WTC11 (cell line): ENCODE results near the gene DNAH1. TPM values are rescaled to one million over a fixed set of nuclear protein-coding genes. Genes with fewer than 3 reads are reported as not detected.

Experiments used
- ATAC-seq: fragments of 200-7000 bp; cut with Tn5 transposase; 2 replicates; pipeline ENCODE4 v1.10.0; 2021; ENCODE audit warnings: mild to moderate bottlenecking, moderate library complexity
- CTCF ChIA-PET: fragments of 300-600 bp; sonication (Branson Sonifier 250); formaldehyde crosslinking; loops from one replicate; lab custom pipeline; 2021; ENCODE audit warnings: antibody characterized with exemption; lab: Charles Lee
- POLR2A ChIA-PET: fragments of 350-600 bp; sonication (Branson Sonifier 250); formaldehyde crosslinking; loops from one replicate; lab custom pipeline; 2021; ENCODE audit warnings: antibody characterized with exemption; lab: Charles Lee
- DNase-seq: peaks from one replicate; pipeline ENCODE4 v3.0.0; 2021; ENCODE audit warnings: low spot score
- H3K27ac Mint-ChIP-seq: 2 replicates; pipeline ENCODE4 v1.8.0; 2021; ENCODE audit warnings: mixed read lengths
- H3K27me3 Mint-ChIP-seq: 2 replicates; pipeline ENCODE4 v1.8.0; 2021; ENCODE audit warnings: low read depth, mild to moderate bottlenecking, moderate library complexity, mixed read lengths
- H3K36me3 Mint-ChIP-seq: 2 replicates; pipeline ENCODE4 v1.8.0; 2021; ENCODE audit warnings: mixed read lengths
- H3K4me1 Mint-ChIP-seq: 2 replicates; pipeline ENCODE4 v1.8.0; 2022; ENCODE audit warnings: mixed read lengths
- H3K4me3 Mint-ChIP-seq: 2 replicates; pipeline ENCODE4 v1.8.0; 2021; ENCODE audit warnings: mild to moderate bottlenecking, moderate library complexity, mixed read lengths
- H3K9me3 Mint-ChIP-seq: 2 replicates; pipeline ENCODE4 v1.8.0; 2021; ENCODE audit warnings: mixed read lengths
- AFF4 ChIP-seq: sonication (generic); formaldehyde crosslinking; IDR thresholded peaks from 2 replicates; pipeline ENCODE4 v1.8.1; 2023; ENCODE audit warnings: mild to moderate bottlenecking, missing genetic modification reagents, borderline replicate concordance
- ATF1 ChIP-seq: sonication (generic); formaldehyde crosslinking; IDR thresholded peaks from 2 replicates; pipeline ENCODE4 v1.8.1; 2023; ENCODE audit warnings: mild to moderate bottlenecking, moderate library complexity, missing genetic modification reagents
- ATF2 ChIP-seq: sonication (generic); formaldehyde crosslinking; IDR thresholded peaks from 2 replicates; pipeline ENCODE4 v1.8.1; 2022; ENCODE audit warnings: low read depth, missing genetic modification reagents, borderline replicate concordance
- CREM ChIP-seq: sonication (generic); formaldehyde crosslinking; IDR thresholded peaks from 2 replicates; pipeline ENCODE4 v1.8.1; 2022; ENCODE audit warnings: mild to moderate bottlenecking, missing genetic modification reagents, moderate library complexity
- E2F4 ChIP-seq: sonication (generic); formaldehyde crosslinking; IDR thresholded peaks from 2 replicates; pipeline ENCODE4 v1.8.1; 2022; ENCODE audit warnings: low read depth, mild to moderate bottlenecking, moderate library complexity, missing genetic modification reagents, borderline replicate concordance
- ESRRA ChIP-seq: sonication (generic); formaldehyde crosslinking; IDR thresholded peaks from 2 replicates; pipeline ENCODE4 v1.8.1; 2022; ENCODE audit warnings: mild to moderate bottlenecking, missing genetic modification reagents, borderline replicate concordance
- FOXK1 ChIP-seq: sonication (generic); formaldehyde crosslinking; IDR thresholded peaks from 2 replicates; pipeline ENCODE4 v1.8.0; 2022; ENCODE audit warnings: mild to moderate bottlenecking, moderate library complexity, missing genetic modification reagents
- FOXP1 ChIP-seq: sonication (generic); formaldehyde crosslinking; IDR thresholded peaks from 2 replicates; pipeline ENCODE4 v1.8.0; 2022; ENCODE audit warnings: missing genetic modification reagents, mild to moderate bottlenecking, moderate library complexity, borderline replicate concordance
- GTF2I ChIP-seq: fragments of 250-450 bp; sonication (Bioruptor Pico); conservative IDR thresholded peaks from 2 replicates; pipeline ENCODE4 v1.4.0; 2021; ENCODE audit warnings: mild to moderate bottlenecking
- JUN ChIP-seq: sonication (generic); formaldehyde crosslinking; IDR thresholded peaks from 2 replicates; pipeline ENCODE4 v1.8.0; 2023; ENCODE audit warnings: mild to moderate bottlenecking, missing genetic modification reagents
- MXD4 ChIP-seq: fragments of 250-450 bp; sonication (Bioruptor Pico); IDR thresholded peaks from 2 replicates; pipeline ENCODE4 v1.8.0; 2021; ENCODE audit warnings: mild to moderate bottlenecking, moderate library complexity, borderline replicate concordance
- NR1H2 ChIP-seq: sonication (generic); formaldehyde crosslinking; IDR thresholded peaks from 2 replicates; pipeline ENCODE4 v1.9.0; 2021; ENCODE audit warnings: mild to moderate bottlenecking, moderate library complexity, missing genetic modification reagents
- TEAD1 ChIP-seq: sonication (generic); formaldehyde crosslinking; IDR thresholded peaks from 2 replicates; pipeline ENCODE4 v1.8.0; 2022; ENCODE audit warnings: mild to moderate bottlenecking, missing genetic modification reagents
- TP53 ChIP-seq: sonication (generic); formaldehyde crosslinking; IDR thresholded peaks from 2 replicates; pipeline ENCODE4 v1.8.1; 2023; ENCODE audit warnings: mild to moderate bottlenecking, missing genetic modification reagents
- USF2 ChIP-seq: sonication (generic); formaldehyde crosslinking; IDR thresholded peaks from 2 replicates; pipeline ENCODE4 v1.8.1; 2023; ENCODE audit warnings: mild to moderate bottlenecking, missing genetic modification reagents, moderate library complexity
- total RNA-seq: library from RNA; stranded (reverse); gene quantifications from 3 replicates; pipeline ENCODE4 v1.2.3, GENCODE V29; 2021
- TF ChIP-seq, protein P1 (sequence below): sonication (generic); formaldehyde crosslinking; IDR thresholded peaks from 2 replicates; pipeline ENCODE4 v1.8.1; 2022; ENCODE audit warnings: mild to moderate bottlenecking, missing genetic modification reagents, moderate library complexity, borderline replicate concordance

Gene DNAH1
- total RNA-seq, 1 experiment from 2014 or later: 1.5 TPM

DNA sequence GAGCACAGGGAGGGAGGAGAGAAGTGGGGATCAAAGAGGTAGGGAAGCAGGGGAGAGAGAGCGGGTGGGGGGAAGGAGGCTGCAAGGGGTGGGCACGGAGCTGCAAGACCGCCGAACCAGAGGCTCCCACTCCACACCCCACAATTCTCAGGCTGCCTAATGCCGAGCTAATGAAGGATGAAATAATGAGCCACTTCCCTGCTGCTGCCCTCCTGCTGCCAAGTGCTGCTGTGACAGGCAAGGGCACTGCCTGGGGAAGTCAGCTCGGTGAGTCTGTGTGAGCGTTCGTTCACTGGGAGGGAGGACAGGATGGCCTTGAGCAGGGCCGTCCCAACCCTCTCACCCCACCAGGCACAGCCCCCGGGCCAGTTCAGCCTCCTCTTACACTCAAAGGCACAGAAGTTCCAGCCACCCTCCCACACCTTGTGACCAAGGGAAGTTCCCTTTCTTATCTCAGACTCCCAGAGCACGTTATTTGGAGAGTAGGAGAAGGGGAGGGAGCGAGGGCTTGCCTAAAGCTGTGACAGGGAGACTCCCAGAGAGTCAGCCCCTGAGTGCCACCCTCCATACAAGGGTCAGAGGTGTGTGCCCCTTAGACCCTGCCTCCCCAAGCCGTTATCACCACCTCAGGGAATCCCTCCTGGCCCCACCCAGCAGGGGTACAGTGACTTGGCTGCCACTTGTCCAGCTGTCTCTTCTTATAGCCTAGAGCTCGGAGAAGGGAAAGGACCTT, 16.1 kb upstream of the DNAH1 start:
- ATAC-seq (peak; percentile 55), DNase-seq (peak; percentile 26)
- CTCF ChIA-PET: interaction anchor here (0.5 to 7.5 kb wide), 15 partner anchors 9 to 414 kb away, joined by 3 to 74 read pairs (median 6); partner anchors contain the start of genes GLYCTK and WDR82
- no peaks in the 10 kb centered on the region for H3K9me3 Mint-ChIP-seq
- H3K36me3 Mint-ChIP-seq: no peaks in the 10 kb centered on the region
- peaks cover 6% of the 10 kb centered on the region for H3K27me3 Mint-ChIP-seq
- peaks cover 18% of the 10 kb centered on the region for H3K4me1 Mint-ChIP-seq
- TF ChIP-seq TP53: no peak
- no peak for TF ChIP-seq TEAD1 (CRISPR knock-in tag)
- TF ChIP-seq JUN (CRISPR knock-in tag): no peak
- no peak for TF ChIP-seq ATF1 (CRISPR knock-in tag)
- TF ChIP-seq MXD4: no peak
- TF ChIP-seq AFF4 (CRISPR knock-in tag): no peak
- TF ChIP-seq ESRRA (CRISPR knock-in tag): no peak
- TF ChIP-seq ATF2 (CRISPR knock-in tag): no peak
- TF ChIP-seq GTF2I (CRISPR knock-in tag): no peak
- TF ChIP-seq FOXP1: no peak
- TF ChIP-seq FOXK1: no peak
- no peak for TF ChIP-seq USF2
- TF ChIP-seq, protein P1, sequence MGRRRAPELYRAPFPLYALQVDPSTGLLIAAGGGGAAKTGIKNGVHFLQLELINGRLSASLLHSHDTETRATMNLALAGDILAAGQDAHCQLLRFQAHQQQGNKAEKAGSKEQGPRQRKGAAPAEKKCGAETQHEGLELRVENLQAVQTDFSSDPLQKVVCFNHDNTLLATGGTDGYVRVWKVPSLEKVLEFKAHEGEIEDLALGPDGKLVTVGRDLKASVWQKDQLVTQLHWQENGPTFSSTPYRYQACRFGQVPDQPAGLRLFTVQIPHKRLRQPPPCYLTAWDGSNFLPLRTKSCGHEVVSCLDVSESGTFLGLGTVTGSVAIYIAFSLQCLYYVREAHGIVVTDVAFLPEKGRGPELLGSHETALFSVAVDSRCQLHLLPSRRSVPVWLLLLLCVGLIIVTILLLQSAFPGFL (CRISPR knock-in tag): no peak
- TF ChIP-seq NR1H2 (CRISPR knock-in tag): no peak
- TF ChIP-seq E2F4 (CRISPR knock-in tag): no peak
- no peak for TF ChIP-seq CREM (CRISPR knock-in tag)
- no peak overlapping the region for H3K27ac Mint-ChIP-seq
- peak overlapping the region; percentile 65 for H3K4me3 Mint-ChIP-seq
- POLR2A ChIA-PET: interaction anchor here (0.6 to 1.9 kb wide), 2 partner anchors 12 to 21 kb away, joined by 3 to 8 read pairs; partner anchors contain the start of gene GLYCTK
